ENCODE data around the gene ARHGAP40.

- TF ChIP-seq CTCF (IDR thresholded peaks at IDR 0.05; ENCODE audit: borderline replicate concordance, extremely low read depth, low read length, poor library complexity, severe bottlenecking), result no peak
- no peak for TF ChIP-seq EZH2 (IDR thresholded peaks at IDR 0.05; ENCODE audit: borderline replicate concordance, low read depth, low read length, severe bottlenecking)
These were observed 28.4 kb downstream of the ARHGAP40 start for GRCh38 chr20:38629979-38630378.
